Measurements from ENCODE around the gene MICU2.

DNA sequence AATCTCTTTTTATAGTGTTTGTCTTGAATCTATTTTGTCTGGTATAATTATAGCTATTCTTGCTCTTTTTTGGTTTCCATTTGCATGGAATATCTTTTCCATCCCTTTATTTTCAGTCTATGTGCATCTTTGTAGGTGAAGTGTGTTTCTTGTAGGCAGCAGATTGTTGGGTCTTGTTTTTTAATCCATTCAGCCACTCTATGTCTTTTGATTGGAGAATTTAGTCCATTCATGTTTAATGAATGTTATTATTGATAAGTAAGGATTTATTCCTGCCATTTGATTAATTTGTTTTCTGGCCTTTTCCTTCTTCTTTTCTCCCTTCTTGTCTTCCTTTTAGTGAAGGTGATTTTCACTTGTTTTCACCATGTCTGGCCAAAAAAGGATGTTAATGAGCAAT lies 133.2 kb downstream of the MICU2 start:
- TF ChIP-seq, protein P1, sequence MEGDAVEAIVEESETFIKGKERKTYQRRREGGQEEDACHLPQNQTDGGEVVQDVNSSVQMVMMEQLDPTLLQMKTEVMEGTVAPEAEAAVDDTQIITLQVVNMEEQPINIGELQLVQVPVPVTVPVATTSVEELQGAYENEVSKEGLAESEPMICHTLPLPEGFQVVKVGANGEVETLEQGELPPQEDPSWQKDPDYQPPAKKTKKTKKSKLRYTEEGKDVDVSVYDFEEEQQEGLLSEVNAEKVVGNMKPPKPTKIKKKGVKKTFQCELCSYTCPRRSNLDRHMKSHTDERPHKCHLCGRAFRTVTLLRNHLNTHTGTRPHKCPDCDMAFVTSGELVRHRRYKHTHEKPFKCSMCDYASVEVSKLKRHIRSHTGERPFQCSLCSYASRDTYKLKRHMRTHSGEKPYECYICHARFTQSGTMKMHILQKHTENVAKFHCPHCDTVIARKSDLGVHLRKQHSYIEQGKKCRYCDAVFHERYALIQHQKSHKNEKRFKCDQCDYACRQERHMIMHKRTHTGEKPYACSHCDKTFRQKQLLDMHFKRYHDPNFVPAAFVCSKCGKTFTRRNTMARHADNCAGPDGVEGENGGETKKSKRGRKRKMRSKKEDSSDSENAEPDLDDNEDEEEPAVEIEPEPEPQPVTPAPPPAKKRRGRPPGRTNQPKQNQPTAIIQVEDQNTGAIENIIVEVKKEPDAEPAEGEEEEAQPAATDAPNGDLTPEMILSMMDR (conservative IDR thresholded peaks at IDR 0.05; ENCODE audit: low read depth, low read length): no peak
- no peak for TF ChIP-seq EZH2 (IDR thresholded peaks at IDR 0.05; ENCODE audit: low read length, unreplicated experiment)
